Smooth muscle cell (in vitro differentiated cells): ENCODE results near the gene ACER2. TPM values are rescaled to one million over a fixed set of nuclear protein-coding genes. Genes with fewer than 3 reads are reported as not detected.

Source experiments
- DNase-seq: peaks from one replicate; lab custom pipeline; 2025; ENCODE audit not compliant: unreplicated experiment; lab: John Stamatoyannopoulos, UW
- H2AFZ ChIP-seq: fragments of 200-600 bp; sonication (generic); 2 replicates; pipeline ENCODE4 v1.6.0; 2016; ENCODE audit warnings: antibody characterized with exemption, low read depth, mild to moderate bottlenecking
- H3F3A ChIP-seq: fragments of 200-600 bp; sonication (generic); 2 replicates; pipeline ENCODE4 v1.6.0; 2017; ENCODE audit warnings: antibody characterized with exemption, low read depth
- H3K27ac ChIP-seq: fragments of 200-600 bp; sonication (generic); 2 replicates; pipeline ENCODE4 v1.5.1; 2016; ENCODE audit warnings: low read depth, mild to moderate bottlenecking
- H3K27me3 ChIP-seq: fragments of 200-600 bp; sonication (generic); 2 replicates; pipeline ENCODE4 v1.6.1; 2016; ENCODE audit warnings: low read depth, mild to moderate bottlenecking
- H3K36me3 ChIP-seq: fragments of 200-600 bp; sonication (generic); 2 replicates; pipeline ENCODE4 v1.5.1; 2016; ENCODE audit warnings: low read depth
- H3K4me1 ChIP-seq: fragments of 200-600 bp; sonication (generic); 2 replicates; pipeline ENCODE4 v1.5.1; 2016; ENCODE audit warnings: low read depth
- H3K4me2 ChIP-seq: fragments of 200-600 bp; sonication (generic); 2 replicates; pipeline ENCODE4 v1.6.0; 2016; ENCODE audit warnings: mild to moderate bottlenecking
- H3K4me3 ChIP-seq: fragments of 200-600 bp; sonication (generic); 2 replicates; pipeline ENCODE4 v1.5.1; 2016; ENCODE audit warnings: mild to moderate bottlenecking
- H3K79me2 ChIP-seq: fragments of 200-600 bp; sonication (generic); 2 replicates; pipeline ENCODE4 v1.6.0; 2016; ENCODE audit warnings: low read depth, mild to moderate bottlenecking
- H3K9ac ChIP-seq: fragments of 200-600 bp; sonication (generic); 2 replicates; pipeline ENCODE4 v1.6.0; 2016; ENCODE audit warnings: low read depth
- H3K9me3 ChIP-seq: fragments of 200-600 bp; sonication (generic); replicated peaks from 2 replicates; pipeline ENCODE4 v1.5.1; 2016; ENCODE audit warnings: low read depth
- H4K20me1 ChIP-seq: fragments of 200-600 bp; sonication (generic); 2 replicates; pipeline ENCODE4 v1.6.0; 2016; ENCODE audit warnings: low read depth
- CTCF ChIP-seq: fragments of 200-600 bp; sonication (generic); IDR thresholded peaks from 2 replicates; pipeline ENCODE4 v1.5.1; 2017; ENCODE audit warnings: borderline replicate concordance, mild to moderate bottlenecking, antibody characterized with exemption; ENCODE audit not compliant: insufficient read depth, poor library complexity, severe bottlenecking
- WGBS: methylation state at CpG from one replicate; pipeline ENCODE4 v1.1.7; 2016; ENCODE audit warnings: low lambda C conversion rate; 5-methylcytosine and 5-hydroxymethylcytosine counted together
- polyA plus RNA-seq: library from polyadenylated mRNA; unstranded; fragments of >200 nt; fragmentation: Nextera tagmentation; extraction: Ambion mirVana; gene quantifications from 2 replicates; pipeline ENCODE4 v1.2.1, GENCODE V29; 2016
- total RNA-seq: library from RNA; depleted of rRNA; stranded (reverse); fragments of >200 nt; gene quantifications from 2 replicates; pipeline ENCODE4 v1.2.3, GENCODE V29; 2014

ACER2 gene
- total and polyA plus RNA-seq, 2 experiments from 2014 or later, result 0.49 to 4.2 TPM

GRCh38 chr9:19429595-19429994 lies 20.8 kb downstream of the ACER2 start:
- H4K20me1 ChIP-seq, result no peaks in the 10 kb centered on the region
- no peak for TF ChIP-seq CTCF
- H3K4me3 ChIP-seq, result no peak overlapping the region
- no peak overlapping the region for H3K27ac ChIP-seq
- H2AFZ ChIP-seq, result peak overlapping the region; percentile 32
- H3K27me3 ChIP-seq, result no peaks in the 10 kb centered on the region
- H3K79me2 ChIP-seq, result no peaks in the 10 kb centered on the region
- H3K9me3 ChIP-seq, result no peaks in the 10 kb centered on the region
- H3K4me1 ChIP-seq, result no peaks in the 10 kb centered on the region
- no peak overlapping the region for H3K9ac ChIP-seq
- H3K4me2 ChIP-seq, result no peak overlapping the region
- no peak for DNase-seq
- 34% methylated on average over 2 of the region's 2 CpGs for WGBS
- H3K36me3 ChIP-seq, result no peaks in the 10 kb centered on the region
- no peaks in the 10 kb centered on the region for H3F3A ChIP-seq

- Histone ChIP-seq H3K27ac (no peak overlapping the region), H2AFZ (peak overlapping the region; percentile 32), H3K36me3 (no peaks in the 10 kb centered on the region), H3K4me2 (no peak overlapping the region), H3K79me2 (no peaks in the 10 kb centered on the region), H3K27me3 (no peaks in the 10 kb centered on the region), H3F3A (no peaks in the 10 kb centered on the region), H3K4me1 (no peaks in the 10 kb centered on the region), H3K4me3 (no peak overlapping the region), H3K9me3 (no peaks in the 10 kb centered on the region), H4K20me1 (no peaks in the 10 kb centered on the region), H3K9ac (no peak overlapping the region)
- WGBS, result 63% methylated on average over 2 of the region's 2 CpGs
- no peak for DNase-seq
- TF ChIP-seq CTCF, result no peak
Measured at GRCh38 chr9:19430201-19430760, 21.5 kb downstream of the ACER2 start.

DNA sequence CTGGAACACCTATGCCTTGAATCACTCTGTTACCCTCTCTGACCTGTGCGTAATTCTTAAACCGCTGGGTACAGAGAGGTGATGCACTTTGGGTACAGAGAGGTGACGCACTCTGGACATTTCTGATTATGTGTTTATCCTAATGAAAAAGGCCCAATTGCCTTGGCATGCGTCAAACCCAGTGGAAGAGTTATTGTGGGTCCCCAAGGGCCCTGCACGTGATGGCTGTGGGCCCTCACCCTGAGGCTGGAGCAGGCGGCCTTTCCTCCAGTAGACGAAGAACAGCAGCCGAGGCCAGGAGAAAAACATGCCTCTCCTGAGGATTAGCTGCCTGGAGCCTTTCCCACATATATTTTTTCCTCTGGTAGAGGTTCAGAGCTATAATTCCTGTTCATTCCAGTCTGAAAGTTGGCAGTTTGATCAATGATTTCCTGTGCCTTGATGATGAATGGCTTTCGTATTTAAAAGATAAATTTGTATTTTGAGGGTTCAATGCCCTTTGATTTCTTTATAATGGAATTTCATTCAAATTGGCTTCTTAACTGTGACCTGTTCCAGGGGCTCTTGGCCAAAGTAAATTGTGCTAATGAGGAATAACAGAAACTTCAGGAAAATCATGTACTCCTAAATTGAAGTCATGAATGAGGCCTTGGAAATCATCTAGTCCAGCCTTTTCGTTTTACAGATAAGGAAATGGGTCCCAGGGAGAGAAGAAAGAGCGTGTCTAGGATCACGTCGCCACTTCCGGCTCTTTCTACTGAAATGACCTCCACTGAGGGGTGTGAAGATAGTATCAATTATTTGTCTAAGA lies 22.8 kb downstream of the ACER2 start:
- Histone ChIP-seq H4K20me1 (no peaks in the 10 kb centered on the region), H3K36me3 (no peaks in the 10 kb centered on the region), H3F3A (no peaks in the 10 kb centered on the region), H3K27ac (no peak overlapping the region), H3K9me3 (no peaks in the 10 kb centered on the region), H3K27me3 (no peaks in the 10 kb centered on the region), H3K4me1 (no peaks in the 10 kb centered on the region), H3K9ac (no peak overlapping the region), H2AFZ (peak overlapping the region; percentile 5), H3K4me3 (no peak overlapping the region), H3K4me2 (no peak overlapping the region), H3K79me2 (no peaks in the 10 kb centered on the region)
- DNase-seq, result no peak
- TF ChIP-seq CTCF, result no peak
- 65% methylated on average over 14 of the region's 14 CpGs for WGBS
